KBM-7 (cell line): ENCODE measurements around the gene LDLRAD1.
"Not testable (repeated sequence)": the region's sequence is repeated elsewhere in the genome, so short reads cannot be mapped to it uniquely, and the experiment has no call there.

Source experiments
- DNase-seq: peaks from one replicate; pipeline ENCODE4 v3.0.0-alpha.2; 2015
- in situ Hi-C: fragments of 300-500 bp; cut with MboI; formaldehyde crosslinking; loops from 2 replicates; pipeline ENCODE4 v1.14.3; 2020; ENCODE audit warnings: low sequenced_read_pairs, low pct_unique_long_range_greater_than_20kb, mixed read lengths

The LDLRAD1 gene, protein sequence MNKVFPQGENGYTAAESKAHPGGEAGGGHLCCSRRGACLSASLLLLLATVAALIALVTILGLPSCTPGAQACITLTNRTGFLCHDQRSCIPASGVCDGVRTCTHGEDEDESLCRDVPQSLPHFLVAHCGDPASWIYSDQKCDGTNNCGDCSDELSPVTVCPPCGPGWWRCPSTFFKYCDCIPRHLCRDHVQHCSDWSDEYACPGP

DNA sequence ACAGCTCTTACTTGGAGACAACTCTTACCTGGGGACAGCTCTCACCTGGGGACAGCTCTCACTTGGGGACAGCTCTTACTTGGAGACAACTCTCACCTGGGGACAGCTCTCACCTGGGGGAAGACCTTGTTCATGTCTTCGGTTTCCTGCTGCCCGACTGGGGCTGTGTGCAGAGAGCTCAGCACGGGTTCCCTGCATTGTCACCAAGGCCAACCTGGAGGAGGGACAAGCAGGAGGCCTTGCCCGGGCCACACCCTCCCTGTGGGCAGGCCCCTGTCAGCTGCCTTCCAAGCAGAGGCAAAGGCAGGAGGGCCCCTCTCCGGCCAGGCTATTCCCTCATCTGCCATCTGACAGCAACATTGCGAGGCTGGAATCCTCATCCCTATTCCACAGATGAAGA is at the start of gene LDLRAD1:
TSS of gene LDLRAD1 (minus strand) at position 208 of the 400 bp plus-strand sequence. CDS start at position 134, 74 bp downstream.
- no peak for DNase-seq
- in situ Hi-C loops: no loop called here

DNA sequence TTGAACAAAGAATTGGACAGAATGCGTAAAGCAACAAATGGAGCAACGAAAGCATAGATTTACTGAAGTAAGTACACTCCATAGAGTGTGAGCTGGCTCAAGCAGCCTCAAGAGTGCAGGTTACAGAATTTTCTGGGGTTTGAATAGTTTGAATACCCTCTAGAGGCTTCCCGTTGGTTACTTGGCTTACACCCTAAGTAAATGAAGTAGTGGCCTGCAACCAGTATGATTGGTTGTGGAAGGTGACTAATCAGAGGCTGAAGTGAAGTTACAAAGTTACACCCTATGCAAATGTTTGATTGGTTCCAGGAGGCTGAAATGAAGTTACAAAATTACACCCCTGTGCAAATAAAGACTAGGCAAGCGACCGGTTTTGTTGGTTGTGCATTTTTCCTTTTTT is 46.3 kb upstream of the LDLRAD1 start:
- in situ Hi-C loops: no loop called here
- DNase-seq: no peak

DNA sequence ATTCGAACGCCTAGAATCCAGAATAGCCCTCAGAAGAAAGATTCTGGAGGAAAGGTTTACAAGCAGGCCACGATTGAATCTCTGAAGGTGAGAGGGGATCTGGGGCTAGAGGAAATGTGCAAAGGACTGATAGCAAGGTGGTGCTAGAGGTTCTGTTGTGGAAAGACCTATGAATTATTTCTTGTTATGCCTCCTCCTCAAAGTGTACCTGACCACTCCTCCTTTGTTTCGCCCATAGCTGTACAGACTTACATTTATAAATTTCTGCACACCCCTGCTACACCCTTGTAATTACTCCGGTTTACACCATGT is 36.4 kb upstream of the LDLRAD1 start:
- peak; percentile 43 for DNase-seq
- in situ Hi-C loops: no loop called here

DNA sequence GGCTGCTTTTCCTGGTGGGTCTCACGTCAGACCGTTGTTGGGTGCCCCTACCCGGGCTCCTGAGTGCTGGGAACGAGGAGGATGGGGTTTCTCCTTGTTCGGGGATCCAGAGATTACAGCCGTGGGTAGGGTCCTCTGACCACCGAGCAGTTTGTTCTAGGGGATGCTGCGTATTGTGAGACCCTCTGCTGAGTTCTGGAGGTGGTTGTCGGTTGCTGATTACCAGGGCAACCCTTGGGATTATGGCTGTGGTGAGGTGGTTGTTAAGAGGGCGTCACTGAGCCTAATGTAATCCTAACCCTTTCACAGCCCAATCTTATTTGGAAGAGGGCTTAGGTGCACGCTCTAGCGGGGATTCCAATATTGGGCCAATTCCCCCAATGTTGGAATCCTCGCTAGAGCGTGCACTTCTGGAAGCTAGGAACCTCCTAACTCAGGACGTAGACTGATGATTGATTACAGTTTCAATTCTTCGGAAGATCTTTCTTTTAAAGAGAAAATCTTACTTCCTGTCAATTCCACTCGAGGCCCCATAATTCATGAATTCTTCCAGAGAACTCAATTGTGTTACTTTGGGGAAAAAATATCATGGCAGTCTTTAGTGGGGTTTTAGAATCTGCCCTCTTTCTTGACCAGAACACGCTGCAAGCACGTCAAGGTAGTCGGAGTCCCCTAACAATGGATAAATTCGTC is 35.9 kb upstream of the LDLRAD1 start:
- no peak for DNase-seq
- in situ Hi-C loops: no loop called here

DNA sequence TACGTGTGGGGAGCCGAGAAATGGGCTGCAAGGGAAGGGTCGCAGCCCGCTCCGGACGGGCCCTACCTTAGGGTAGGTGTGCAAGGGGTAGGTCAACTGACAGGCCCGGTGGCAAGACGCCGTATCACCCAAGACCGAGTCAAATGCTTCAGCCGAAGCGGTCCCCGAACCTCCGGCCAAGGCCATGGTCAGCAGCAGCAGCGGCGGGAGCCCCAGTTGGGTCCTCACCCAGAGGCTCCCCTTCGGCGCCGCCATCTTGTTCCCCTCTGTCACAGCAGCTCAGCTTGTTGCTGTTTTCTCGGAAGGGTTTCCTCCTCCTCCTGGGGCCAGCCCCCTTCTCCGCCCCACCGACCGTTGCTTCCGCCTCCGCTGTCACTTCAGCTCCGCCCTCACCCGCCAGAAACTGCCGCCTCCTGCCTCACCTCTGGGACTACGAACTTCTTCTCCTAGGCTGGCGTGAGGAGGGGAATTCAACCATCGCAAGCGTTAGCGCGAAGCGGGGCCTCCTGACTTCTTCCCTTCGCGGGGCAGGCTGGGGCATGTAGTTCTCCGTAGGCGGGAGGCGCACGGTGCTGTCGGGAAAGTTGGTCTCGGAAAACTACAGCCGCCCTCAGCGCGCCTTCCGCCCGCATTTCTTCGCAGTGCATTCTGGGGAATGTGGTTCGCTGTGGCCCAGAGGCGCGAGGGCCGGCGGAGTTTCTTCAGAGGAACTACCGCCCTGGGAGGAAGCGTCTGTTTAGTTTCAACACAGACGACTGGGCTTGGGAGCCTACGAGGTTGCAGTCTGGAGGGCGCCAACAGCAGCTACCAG is 35.2 kb upstream of the LDLRAD1 start, which contains the start of the genes TCEANC2 and TMEM59:
TSS of gene TCEANC2 (plus strand) at position 675 of the 811 bp plus-strand sequence. CDS start 815 bp downstream, outside the sequence.
TSS of gene TMEM59 (minus strand) at position 271 of the 811 bp plus-strand sequence. CDS start at position 255, 16 bp downstream.
- in situ Hi-C loops: no loop called here
- DNase-seq: peak; percentile 100

DNA sequence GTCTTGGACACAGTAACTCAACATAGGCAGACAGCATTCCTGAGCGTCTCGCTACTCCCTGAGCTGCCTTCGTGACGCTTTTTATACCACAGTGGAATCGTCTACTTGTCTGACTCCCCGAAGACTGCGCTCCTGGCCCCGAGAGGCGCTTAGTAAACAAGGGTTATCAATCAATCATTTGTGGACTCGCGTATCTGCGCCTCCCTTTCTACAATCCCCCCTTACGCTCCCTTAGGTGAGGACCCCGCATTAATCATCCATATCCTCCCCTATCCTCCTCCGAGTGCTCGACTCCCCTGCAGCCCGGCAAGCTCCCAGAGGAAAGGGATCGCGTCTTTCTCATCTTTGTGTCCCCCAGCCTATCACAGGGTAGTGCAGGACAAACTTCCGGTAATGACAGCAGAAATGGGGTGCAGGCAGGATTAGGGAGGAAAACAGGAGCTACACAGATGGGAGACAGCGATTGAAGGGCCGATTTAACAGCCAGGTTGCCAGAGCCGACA is 34.5 kb upstream of the LDLRAD1 start:
- no peak for DNase-seq
- in situ Hi-C loops: no loop called here

DNA sequence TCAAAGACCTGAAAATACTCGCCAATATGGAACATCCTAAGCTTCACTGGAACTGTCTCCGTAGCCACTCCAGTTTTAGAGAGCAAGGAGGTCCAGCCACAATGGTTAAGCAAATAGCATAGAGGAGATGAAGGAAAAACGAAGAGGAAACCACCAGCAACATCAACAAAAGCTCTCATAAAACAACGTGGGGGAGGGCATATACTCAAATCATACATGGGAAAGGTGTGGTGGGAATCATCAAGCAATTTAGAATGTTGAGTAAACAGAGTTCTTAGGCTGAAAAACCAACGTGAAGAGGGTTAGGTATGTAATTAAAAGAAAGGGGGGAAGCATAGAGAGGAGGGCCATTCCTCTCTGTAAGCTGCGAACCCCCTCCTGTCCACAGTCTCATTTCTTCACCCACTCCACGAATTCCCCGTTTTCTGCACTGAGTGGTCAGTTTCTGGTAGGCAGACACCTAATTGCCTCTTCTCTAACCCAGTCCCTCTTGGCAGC is 34.0 kb upstream of the LDLRAD1 start:
- in situ Hi-C loops: no loop called here
- peak; percentile 34 for DNase-seq

DNA sequence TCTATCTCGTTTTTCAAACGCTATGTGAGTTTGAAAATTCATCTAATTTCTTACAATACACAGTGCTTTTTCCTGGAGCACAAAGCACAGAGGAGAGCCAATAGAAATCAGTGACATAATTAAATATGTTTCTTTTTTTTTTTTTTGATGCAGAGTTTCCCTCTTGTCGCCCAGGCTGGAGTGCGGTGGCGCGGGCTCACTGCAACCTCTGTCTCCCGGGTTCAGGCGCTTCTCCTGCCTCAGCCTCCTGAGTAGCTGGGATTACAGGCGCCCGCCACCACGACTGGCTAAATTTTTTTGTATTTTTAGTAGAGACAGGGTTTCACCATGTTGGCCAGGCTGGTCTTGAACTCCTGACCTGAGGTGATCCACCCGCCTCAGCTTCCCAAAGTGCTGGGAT is 32.4 kb upstream of the LDLRAD1 start:
- DNase-seq, in situ Hi-C loops: not testable (repeated sequence)

DNA sequence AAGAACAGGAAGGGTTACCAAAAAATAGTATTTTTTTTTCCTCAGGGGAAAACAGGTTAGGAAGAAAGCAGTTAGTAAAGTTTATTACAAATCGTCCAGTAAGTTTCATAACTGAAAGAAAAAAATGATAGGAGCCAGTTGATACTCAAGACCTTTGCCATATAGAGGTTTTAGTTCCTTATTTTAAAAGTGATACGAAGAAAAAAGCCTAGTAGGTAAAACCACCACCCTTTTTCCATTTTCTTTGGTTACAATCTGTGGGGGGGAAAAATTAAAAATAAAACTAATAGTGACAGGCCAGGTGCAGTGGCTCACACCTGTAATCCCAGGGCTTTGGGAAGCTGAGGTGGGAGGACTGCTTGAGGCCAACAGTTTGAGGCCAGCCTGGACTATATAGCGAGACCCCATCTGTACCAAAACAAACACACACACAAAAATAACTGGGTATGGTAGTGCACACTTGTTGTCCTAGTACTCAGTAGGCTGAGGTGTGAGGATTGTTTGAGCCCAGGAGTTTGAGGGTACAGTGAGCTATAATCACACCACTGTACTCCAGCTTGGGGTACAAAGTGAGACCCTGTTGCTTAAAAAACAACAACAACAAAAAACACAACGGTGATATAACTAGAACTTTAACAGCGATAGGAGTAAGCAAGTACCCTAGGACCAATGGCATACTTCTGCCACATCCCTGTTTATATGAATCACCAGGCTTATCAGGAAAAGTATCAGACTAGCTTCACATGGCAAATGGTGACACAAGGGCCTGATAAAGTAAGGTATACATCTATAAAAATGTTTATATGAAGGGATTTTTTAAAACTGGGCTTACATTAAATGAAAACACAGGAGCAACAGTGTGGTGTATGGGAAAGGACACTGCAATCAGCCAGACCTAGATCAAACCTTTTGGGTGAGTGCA is 29.7 kb upstream of the LDLRAD1 start:
- in situ Hi-C loops: no loop called here
- no peak for DNase-seq

DNA sequence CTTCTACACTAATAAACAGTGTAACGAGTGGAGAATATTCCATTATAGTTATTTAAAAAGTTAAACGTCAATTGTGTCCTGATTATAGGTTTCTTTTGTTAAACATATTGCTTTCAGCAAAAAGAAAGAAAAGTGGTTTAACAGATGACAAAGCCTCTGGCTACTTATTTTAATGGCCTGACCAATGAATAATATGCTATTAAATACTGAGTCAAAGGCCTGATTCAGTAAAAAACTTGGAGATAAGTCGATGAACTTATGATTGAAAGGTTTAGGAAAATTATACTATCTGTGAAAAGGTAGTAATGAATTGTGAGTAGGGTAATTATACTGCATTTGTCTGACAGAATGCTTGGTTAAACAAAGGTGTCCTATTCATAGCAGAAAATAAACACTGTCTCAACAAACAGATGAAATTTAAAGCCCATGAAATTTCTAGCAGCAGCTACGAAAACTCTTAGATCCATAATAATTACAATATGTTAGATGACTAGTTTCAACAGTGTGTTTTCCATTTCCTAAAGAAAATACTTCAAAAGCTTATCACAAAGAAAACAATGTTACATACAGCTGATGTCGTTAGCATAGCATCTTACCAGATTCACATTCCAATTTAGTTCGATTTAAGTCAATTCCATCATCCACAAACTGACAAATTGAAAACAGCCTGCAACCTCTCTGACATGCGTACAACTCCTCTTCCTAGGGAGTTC is 28.8 kb upstream of the LDLRAD1 start:
- in situ Hi-C loops: no loop called here
- no peak for DNase-seq

DNA sequence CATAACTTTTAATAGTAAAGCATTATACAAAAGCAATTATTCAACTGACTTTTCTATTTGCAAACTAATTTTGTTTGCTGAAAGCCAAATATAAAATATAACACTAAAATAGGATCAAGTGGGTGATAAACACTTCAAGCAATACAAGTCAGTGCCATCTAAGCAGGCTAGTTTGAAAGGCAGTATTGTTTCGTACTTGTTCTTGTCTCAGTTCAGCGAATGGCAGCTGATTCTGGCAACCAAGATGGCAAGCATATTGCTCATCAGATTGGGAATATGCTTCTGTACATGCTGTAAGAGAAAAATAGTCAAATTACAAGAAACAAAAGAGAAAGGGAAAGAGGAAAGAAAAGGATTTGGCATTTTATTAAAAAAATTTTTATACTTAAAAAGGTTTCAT is 27.5 kb upstream of the LDLRAD1 start:
- DNase-seq: no peak

DNA sequence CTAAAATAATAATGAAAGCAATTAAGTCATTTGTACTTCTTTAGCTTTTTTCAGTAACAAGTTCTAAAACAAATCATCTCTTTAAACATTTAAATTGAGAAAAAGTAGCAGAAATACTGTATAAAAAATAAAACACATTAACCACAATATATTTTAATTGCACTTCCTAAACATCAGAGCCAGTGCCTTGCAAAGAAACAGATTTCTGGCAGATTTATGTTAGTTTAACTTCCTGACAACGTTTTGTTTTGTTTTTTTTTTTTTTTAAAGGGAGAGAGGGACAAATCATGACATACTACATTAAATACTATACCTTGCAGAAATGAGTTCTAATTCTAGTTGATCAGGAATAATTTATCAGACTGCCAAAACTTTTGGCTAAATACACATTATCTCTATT is 23.8 kb upstream of the LDLRAD1 start:
- in situ Hi-C loops: no loop called here
- DNase-seq: no peak

More for the DNA sequence above, 27.5 kb upstream of the LDLRAD1 start:
- in situ Hi-C loops: no loop called here

DNA sequence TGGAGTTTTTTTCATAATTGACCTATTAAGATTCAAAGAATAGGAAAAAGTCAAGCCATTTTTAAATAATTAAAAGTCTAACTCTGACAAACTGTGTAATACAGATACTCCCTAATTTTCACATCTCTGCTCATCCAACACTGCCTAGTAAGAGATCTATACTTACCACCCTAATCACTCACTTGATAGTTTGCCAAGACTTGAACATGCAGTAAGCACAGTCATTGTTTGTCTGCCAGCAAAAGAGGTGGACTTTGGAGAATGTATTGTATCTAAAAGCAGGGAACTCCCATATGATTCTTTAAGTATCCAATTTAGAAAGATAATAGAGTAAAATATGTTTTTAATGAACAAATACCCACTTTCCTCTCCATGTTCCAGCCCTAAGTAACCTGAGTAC is 19.5 kb upstream of the LDLRAD1 start:
- DNase-seq: no peak
- in situ Hi-C loops: no loop called here

DNA sequence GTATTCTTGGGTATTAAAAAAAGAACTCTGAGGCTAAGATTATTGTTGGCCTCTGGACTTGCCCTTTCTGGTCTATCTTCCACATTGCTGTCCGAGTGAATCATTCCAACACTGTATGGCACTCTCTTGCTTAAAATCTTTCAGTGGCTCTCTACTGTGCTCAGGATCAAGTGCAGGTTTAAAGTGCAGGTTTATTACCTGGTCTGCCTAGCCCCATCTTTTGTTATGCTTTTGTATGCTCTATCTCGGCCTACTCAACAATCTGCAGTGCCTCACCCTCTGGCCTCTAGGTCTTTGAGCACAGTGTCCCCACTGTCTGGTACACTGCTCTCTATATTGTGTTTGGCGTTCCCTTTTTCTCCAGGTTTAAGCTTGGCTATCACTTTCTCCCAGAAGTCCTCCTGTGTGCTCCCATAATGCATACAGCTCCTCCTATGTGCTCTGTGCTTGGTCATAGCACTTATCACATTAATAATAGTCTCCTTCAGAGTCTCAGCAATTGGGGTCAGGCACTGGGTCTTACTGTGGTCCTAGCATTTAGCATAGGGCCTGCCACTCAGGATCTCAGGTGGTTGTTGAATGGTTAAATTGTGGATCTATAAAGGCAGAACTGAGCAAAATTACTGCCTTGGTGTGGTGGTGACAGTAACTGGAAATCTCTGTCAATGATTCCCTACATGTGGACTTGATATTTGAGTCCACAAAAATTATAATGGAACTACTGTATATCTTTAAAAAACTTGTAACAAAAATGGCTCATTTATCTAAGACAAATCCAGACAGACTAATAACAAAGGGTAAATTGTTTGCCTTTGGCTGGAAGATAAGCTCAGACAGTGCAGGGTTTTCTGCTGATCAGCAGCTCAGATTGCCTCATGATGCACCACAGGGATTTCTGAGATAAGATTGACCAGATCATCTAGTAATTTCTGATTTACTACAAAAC is 10.6 kb upstream of the LDLRAD1 start:
- in situ Hi-C loops: no loop called here
- DNase-seq: no peak

DNA sequence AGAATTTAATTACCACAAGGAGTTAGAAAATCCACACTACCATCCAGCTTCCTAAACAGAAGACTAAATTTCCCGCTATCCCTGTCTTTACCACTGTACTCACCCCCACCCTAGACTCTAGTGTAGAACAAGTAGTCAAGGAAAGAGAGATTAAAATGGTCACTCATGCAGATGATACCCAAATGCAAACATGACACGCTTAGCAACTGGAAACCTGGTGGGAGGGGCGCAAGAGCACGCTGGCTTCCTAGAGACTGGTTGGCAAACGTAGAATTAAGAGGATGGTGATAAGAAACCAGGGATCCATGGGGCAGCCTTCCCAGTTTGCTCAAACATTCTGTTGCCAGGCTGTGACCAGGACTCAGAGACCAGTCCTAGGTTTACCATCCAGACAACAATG is 9.9 kb upstream of the LDLRAD1 start:
- in situ Hi-C loops: no loop called here
- DNase-seq: no peak

DNA sequence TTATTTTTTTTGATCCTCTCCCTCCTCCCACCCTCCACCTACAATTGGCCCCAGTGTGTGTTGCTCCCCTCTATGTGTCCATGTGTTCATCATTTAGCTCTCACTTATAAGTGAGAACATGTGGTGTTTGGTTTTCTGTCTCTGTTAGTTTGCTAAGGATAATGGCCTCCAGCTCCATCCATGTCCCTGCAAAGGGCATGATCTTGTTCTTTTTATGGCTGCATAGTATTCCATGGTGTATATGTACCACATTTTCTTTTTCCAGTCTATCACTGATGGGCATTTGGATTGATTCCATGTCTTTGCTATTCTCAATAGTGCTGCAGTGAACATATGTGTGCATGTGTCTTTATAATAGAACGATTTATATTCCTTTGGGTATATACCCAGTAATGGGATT is 6.8 kb upstream of the LDLRAD1 start:
- in situ Hi-C loops, DNase-seq: not testable (repeated sequence)

DNA sequence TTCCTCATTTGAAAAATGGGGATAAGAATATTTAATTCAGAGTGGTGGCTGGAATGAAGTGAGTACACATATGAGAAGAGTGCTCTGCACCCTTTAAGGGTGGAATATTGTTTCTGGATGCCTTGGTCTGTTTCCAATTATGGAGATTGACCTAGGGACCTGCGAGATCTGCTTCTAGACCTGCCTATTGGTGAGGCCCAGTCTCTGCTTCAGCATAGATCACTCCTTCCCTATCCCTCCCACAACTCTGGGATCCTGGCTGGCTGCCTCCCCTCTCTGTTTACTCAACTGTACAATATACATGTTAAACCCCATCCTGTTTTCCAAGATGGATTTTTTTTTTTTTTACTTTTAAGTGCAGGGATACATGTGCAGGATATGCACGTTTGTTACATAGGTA is 6.4 kb upstream of the LDLRAD1 start:
- in situ Hi-C loops: no loop called here
- DNase-seq: no peak
